Measurements from ENCODE around the gene IRF7.

Gene IRF7

GRCh38 chr11:640021-640706, 24.4 kb upstream of the IRF7 start:
- no peak for DNase-seq

- DNase-seq = no peak
Measured at GRCh38 chr11:639332-639955, 23.7 kb upstream of the IRF7 start.

GRCh38 chr11:638631-639331, 23.0 kb upstream of the IRF7 start:
- DNase-seq = no peak

GRCh38 chr11:637593-638521, 22.1 kb upstream of the IRF7 start:
- no peak for DNase-seq

DNA sequence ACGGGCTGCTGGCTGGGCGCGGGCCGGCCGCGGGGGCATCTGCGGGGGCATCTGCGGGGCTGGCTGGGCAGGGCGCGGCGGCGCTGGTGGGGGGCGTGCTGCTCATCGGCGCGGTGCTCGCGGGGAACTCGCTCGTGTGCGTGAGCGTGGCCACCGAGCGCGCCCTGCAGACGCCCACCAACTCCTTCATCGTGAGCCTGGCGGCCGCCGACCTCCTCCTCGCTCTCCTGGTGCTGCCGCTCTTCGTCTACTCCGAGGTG, 21.5 kb upstream of the IRF7 start:
- DNase-seq = no peak

- DNase-seq = no peak
Measured at GRCh38 chr11:636511-637332, 21.0 kb upstream of the IRF7 start, which contains the start of gene DRD4. Gene DRD4, plus strand, starts transcription at chr11:637269. Its CDS starts 36 bp downstream, at chr11:637305.

DNA sequence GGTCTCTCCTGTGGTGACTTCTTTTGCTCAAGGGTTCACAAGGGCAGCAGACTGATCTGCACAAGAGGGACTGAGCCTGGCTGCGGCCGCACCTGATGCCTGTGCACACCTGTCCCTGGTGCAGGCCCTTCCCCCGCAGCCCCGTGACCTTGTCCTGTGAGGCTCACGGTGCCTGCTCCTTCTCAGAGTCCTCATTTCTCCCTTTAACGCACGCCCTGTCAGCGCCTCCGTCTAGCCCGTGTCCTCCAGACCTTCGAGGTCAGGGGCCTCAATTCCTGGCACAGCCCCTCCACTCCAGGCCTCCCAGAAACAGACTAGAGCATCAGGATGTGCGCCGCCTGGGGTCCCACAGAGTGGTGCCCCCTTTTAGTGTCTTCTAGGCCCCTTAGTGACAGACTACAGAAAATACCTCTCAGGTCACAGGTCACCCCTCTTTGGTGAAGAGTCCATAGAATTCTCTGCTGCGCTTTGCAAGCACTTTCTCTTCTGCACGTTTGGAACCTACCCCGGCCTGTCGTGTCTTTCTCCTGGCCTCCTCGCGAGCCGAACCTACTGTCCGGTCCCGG, 20.3 kb upstream of the IRF7 start:
- no peak for DNase-seq

- no peak for DNase-seq
Measured at GRCh38 chr11:630871-631270, 15.1 kb upstream of the IRF7 start.

- DNase-seq = no peak
Measured at GRCh38 chr11:629237-629583, 13.5 kb upstream of the IRF7 start.

- DNase-seq = no peak
Measured at GRCh38 chr11:628056-628455, 12.3 kb upstream of the IRF7 start.

DNA sequence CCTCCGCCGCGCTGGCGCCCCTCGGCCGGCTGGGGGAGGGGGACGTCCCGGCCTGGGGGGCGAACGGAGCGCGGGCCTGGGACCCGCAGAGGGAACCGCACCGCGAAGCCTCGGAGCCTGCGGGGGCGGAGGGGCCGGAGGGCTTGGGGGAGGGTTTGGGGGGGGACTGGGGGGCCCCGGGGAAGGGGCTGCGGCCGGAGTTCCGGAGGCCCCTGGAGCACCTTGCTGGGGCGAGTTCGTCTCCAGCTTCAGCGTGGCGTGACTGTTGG, 11.5 kb upstream of the IRF7 start:
- no peak for DNase-seq

DNA sequence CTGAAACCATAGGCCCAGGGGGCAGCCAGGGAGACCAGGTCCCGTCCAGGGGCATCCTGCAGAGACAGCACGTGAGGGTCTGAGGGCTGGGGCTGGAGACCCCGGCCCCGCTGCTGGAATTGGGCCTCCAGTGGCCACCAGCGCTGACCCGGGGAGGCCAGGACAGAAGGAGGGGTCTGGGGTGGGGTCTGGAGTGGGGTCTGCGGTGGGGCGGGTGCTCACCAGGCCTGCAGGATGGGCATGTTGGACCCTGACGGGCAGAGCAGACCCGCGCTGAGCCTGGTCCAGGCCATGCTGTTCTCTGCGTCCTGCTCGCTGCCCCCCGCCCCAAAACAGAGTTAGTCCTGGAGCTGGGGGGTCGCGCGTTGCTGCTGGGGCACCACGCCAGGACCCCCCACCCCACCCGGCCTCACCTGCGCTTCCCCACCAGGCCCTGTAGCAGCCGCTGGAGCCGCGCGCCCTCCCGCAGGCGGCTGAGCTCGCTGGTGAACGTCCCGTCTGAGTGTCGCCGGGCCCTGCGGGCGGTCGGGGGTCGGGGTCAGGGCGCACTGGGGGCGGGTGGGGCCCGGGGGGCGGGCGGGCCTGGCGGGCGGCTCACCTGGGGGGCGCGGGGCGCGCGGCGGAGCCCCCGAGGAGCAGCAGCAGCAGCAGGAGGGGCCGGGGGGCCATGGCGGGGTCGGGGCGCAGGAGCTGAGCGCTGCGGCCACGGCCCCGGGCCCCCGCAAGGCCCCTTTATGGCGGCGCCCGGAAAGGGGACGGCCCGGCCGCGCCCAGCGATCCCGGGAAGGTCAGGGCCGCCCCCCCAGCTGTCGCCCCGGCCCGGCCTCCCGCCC, 10.9 kb upstream of the IRF7 start, which contains the start of gene SCT:
TSS of gene SCT (minus strand) at position 707 of the 833 bp plus-strand sequence. CDS start at position 669, 38 bp downstream.
- DNase-seq = no peak

- no peak for DNase-seq
Measured at GRCh38 chr11:625636-626268, 10.0 kb upstream of the IRF7 start.

GRCh38 chr11:624705-625635, 9.2 kb upstream of the IRF7 start, which contains the start of gene CDHR5:
Gene CDHR5, minus strand, starts transcription at chr11:624955. Its CDS starts 53 bp downstream, at chr11:624902.
- no peak for DNase-seq

- DNase-seq = no peak
Measured at GRCh38 chr11:623999-624704, 8.4 kb upstream of the IRF7 start.

DNA sequence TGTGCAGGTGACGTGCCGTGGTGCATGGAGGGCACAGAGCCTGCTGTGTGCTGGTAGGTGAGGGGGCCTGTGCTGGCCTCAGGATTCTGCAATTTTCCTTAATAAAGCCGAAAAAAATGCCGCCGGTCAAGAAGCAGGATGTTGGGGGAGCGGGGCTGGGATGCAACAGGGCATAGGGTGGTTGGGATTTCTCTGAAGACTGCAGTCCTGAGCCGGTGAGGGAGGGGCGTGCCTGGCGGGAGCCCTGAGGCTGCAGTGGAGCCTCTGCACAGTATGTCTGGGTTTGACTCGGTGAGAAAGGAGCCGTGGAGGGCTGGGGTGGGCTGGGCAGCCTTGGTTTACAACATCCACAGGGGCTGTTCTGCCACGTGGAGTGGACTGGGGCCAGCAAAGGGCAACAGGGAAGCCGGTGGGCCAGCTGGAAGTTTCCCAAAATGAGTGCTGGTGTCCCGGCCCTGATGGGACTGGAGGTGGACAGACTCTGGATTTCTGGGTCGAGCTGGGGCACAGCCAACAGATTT, 7.7 kb upstream of the IRF7 start:
- no peak for DNase-seq

DNA sequence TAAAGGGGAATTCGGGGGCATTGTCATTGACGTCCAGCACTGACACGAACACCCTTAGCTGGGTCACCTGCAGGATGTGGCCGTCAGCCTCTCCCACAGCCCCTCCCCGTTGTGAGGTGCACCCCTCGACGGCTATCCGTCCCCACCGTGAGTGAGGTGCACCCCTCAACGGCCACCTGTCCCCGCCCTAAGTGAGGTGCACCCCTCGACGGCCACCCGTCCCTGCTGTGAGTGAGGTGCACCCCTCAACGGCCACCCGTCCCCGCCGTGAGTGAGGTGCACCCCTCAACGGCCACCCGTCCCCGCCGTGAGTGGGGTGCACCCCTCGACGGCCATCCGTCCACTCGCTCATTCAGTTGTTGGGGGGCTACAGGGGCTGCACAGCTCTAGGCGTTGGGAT, 6.1 kb upstream of the IRF7 start:
- DNase-seq = no peak

DNA sequence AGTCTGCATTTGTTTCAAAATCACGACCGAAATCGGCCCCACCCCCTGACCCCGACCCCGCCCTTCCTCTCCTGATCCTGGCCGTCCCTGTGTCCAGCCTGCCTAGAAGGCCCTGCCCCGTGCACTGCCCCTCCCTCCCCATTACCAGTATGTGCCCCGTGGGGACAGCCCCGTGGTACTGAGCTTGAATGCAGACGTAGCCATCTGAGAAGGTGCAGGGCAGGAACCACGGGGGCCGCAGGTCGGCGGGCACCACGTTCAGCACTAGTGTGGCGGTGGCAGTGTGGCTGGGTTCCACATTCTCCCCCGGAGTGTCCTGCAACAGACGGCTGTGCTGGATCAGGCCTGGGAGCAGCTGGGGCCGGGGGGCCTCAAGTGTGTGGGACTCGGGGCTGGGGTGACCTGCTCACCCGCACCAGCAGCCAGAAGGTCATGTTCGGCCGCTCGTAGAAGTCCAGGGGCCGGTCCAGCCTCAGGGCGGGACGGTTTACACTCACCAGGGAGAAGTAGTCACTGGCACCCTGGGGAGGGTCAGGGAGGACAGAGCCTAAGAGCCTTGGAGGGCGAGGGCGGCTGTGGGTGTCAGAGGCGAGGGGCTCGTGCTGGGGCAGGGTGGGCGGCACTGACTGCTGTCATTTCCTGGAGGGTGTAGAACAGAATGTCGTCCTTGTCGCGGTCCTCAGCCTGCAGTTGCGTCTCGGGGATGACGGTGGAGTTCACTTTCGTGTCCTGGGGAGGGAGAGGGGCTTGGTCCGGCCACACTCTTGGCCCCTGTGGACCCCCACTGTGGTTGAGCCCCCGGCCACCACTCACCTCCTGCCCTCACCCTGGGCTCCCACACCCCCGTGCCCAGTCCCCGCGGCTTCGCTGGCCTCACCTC, 5.4 kb upstream of the IRF7 start:
- DNase-seq = no peak
